GM12875 (cell line): ENCODE data around the gene SCTR.

ENCODE experiments used
- H3K4me3 ChIP-seq: one replicate; pipeline ENCODE4 v1.5.1; 2011; ENCODE audit warnings: low read depth, low read length, control low read depth
- CTCF ChIP-seq: IDR thresholded peaks from 2 replicates; pipeline ENCODE4 v1.5.1; 2011; ENCODE audit warnings: low read depth, mild to moderate bottlenecking, control low read depth, inconsistent platforms, low read length, moderate library complexity, borderline replicate concordance; ENCODE audit not compliant: insufficient read depth

Gene SCTR

GRCh38 chr2:119466373-119466772 is 57.9 kb downstream of the SCTR start:
- no peak overlapping the region for H3K4me3 ChIP-seq
- no peak for TF ChIP-seq CTCF

GRCh38 chr2:119465687-119466086 is 58.6 kb downstream of the SCTR start:
- TF ChIP-seq CTCF, result no peak

GRCh38 chr2:119464981-119465380 is 59.3 kb downstream of the SCTR start:
- TF ChIP-seq CTCF, result no peak
- no peak overlapping the region for H3K4me3 ChIP-seq

More at GRCh38 chr2:119465687-119466086, 58.6 kb downstream of the SCTR start:
- H3K4me3 ChIP-seq, result no peak overlapping the region

- TF ChIP-seq CTCF, result no peak
- H3K4me3 ChIP-seq, result no peak overlapping the region
These were observed 60.3 kb downstream of the SCTR start for GRCh38 chr2:119463990-119464389.

- no peak overlapping the region for H3K4me3 ChIP-seq
- TF ChIP-seq CTCF, result no peak
These were observed 61.1 kb downstream of the SCTR start for GRCh38 chr2:119463136-119463535.

- TF ChIP-seq CTCF, result no peak
- no peak overlapping the region for H3K4me3 ChIP-seq
These were observed 61.7 kb downstream of the SCTR start for GRCh38 chr2:119462574-119462973.

- no peak for TF ChIP-seq CTCF
- no peak overlapping the region for H3K4me3 ChIP-seq
These were observed 62.5 kb downstream of the SCTR start for GRCh38 chr2:119461811-119462210.
